GM21723 (cell line): ENCODE measurements around the gene CORO2A.
A peak's percentile ranks its signal among the peaks of the same experiment; 100 is the strongest.
"Not testable (repeated sequence)": the region's sequence is repeated elsewhere in the genome, so short reads cannot be mapped to it uniquely, and the experiment has no call there.

Source experiments
- ATAC-seq: cut with Tn5 transposase; IDR thresholded peaks from one replicate; pipeline ENCODE4 v1.9.1; 2021; ENCODE audit warnings: mild to moderate bottlenecking, moderate library complexity; ENCODE audit not compliant: unreplicated experiment

CORO2A gene

GRCh38 chr9:98118640-98119601 is 73.5 kb downstream of the CORO2A start, which contains the start of gene TRIM14:
Gene TRIM14 (minus strand): TSS chr9:98119222. CDS start chr9:98119188, 34 bp downstream.
- ATAC-seq = peak; percentile 72

GRCh38 chr9:98117984-98118639 is 74.3 kb downstream of the CORO2A start:
- ATAC-seq = peak; percentile 61

GRCh38 chr9:98117097-98117496 is 75.3 kb downstream of the CORO2A start:
- not testable (repeated sequence) for ATAC-seq

- ATAC-seq = peak; percentile 6
Measured at GRCh38 chr9:98109052-98109451, 83.4 kb downstream of the CORO2A start.

GRCh38 chr9:98108531-98109031 is 83.9 kb downstream of the CORO2A start:
- peak; percentile 69 for ATAC-seq

- ATAC-seq = peak; percentile 14
Measured at GRCh38 chr9:98107926-98108325, 84.5 kb downstream of the CORO2A start.

- ATAC-seq = no peak
Measured at GRCh38 chr9:98105006-98105405, 87.4 kb downstream of the CORO2A start.

GRCh38 chr9:98104445-98104881 is 88.0 kb downstream of the CORO2A start:
- ATAC-seq = no peak

GRCh38 chr9:98101868-98102273 is 90.6 kb downstream of the CORO2A start:
- peak; percentile 94 for ATAC-seq

GRCh38 chr9:98101416-98101815 is 91.0 kb downstream of the CORO2A start:
- peak; percentile 0 for ATAC-seq

- no peak for ATAC-seq
Measured at GRCh38 chr9:98100456-98100855, 92.0 kb downstream of the CORO2A start.

- no peak for ATAC-seq
Measured at GRCh38 chr9:98099898-98100297, 92.5 kb downstream of the CORO2A start.

GRCh38 chr9:98099346-98099745 is 93.1 kb downstream of the CORO2A start:
- no peak for ATAC-seq

GRCh38 chr9:98097836-98098235 is 94.6 kb downstream of the CORO2A start:
- ATAC-seq = no peak

- no peak for ATAC-seq
Measured at GRCh38 chr9:98096091-98096490, 96.3 kb downstream of the CORO2A start.

GRCh38 chr9:98095401-98095800 is 97.0 kb downstream of the CORO2A start:
- ATAC-seq = no peak

GRCh38 chr9:98094851-98095250 is 97.6 kb downstream of the CORO2A start:
- ATAC-seq = no peak

GRCh38 chr9:98094316-98094715 is 98.1 kb downstream of the CORO2A start:
- no peak for ATAC-seq

- no peak for ATAC-seq
Measured at GRCh38 chr9:98092613-98092931, 99.9 kb downstream of the CORO2A start.

GRCh38 chr9:98091735-98092612 is 100.5 kb downstream of the CORO2A start:
- ATAC-seq = no peak

GRCh38 chr9:98090674-98091073 is 101.8 kb downstream of the CORO2A start:
- ATAC-seq = not testable (repeated sequence)
